ENCODE data around the gene ZNF444. TPM values are rescaled to one million over a fixed set of nuclear protein-coding genes. Genes with fewer than 3 reads are reported as not detected.

Gene ZNF444
- total and polyA plus RNA-seq, 2 donors (not counting 1 experiment from before 2014, with no cell fraction given) = 6.4 to 17.5 TPM

GRCh38 chr19:56126983-56127780, 13.9 kb upstream of the ZNF444 start:
- H3K27me3 ChIP-seq (ENCODE audit: control insufficient read depth, insufficient read depth, low read length) = no peaks in the 10 kb centered on the region
- TF ChIP-seq EZH2 (IDR thresholded peaks at IDR 0.05; ENCODE audit: low read length, missing control alignments) (no peak), CTCF (conservative IDR thresholded peaks at IDR 0.05 in 1 of 2, IDR thresholded peaks at IDR 0.05 in 1 of 2; ENCODE audit: low read depth in 1 of 2, low read length in 2 of 2) (no peak)
- H3K79me2 ChIP-seq (ENCODE audit: control insufficient read depth, insufficient read depth, low read length) = no peaks in the 10 kb centered on the region
- H3K4me1 ChIP-seq (ENCODE audit: control insufficient read depth, extremely low read depth, insufficient read depth, low read length) = no peaks in the 10 kb centered on the region
- H4K20me1 ChIP-seq (ENCODE audit: control insufficient read depth, extremely low read depth, insufficient read depth, low read length) = no peaks in the 10 kb centered on the region
- H3K4me3 ChIP-seq (replicated peaks in 1 of 4; ENCODE audit: control extremely low read depth in 1 of 4, insufficient read depth in 1 of 4, low read depth in 3 of 4, low read length in 4 of 4) = no peak overlapping the region
- no peak overlapping the region for H3K27ac ChIP-seq (ENCODE audit: insufficient read depth, low read length)
- no peak overlapping the region for H3K9ac ChIP-seq (ENCODE audit: insufficient read depth, low read length)
- H3K4me2 ChIP-seq (ENCODE audit: extremely low read depth, insufficient read depth, low read length) = no peak overlapping the region
- H3K36me3 ChIP-seq (ENCODE audit: control insufficient read depth, insufficient read depth, low read length) = no peaks in the 10 kb centered on the region
- H2AFZ ChIP-seq (ENCODE audit: low read length) = no peak overlapping the region
- H3K9me3 ChIP-seq (ENCODE audit: control insufficient read depth, insufficient read depth, low read depth, low read length) = no peaks in the 10 kb centered on the region
- DNase-seq (ENCODE audit: low read depth in 2 of 2) = no peak

- no peak overlapping the region for H3K4me3 ChIP-seq (replicated peaks in 1 of 4; ENCODE audit: control extremely low read depth in 1 of 4, insufficient read depth in 1 of 4, low read depth in 3 of 4, low read length in 4 of 4)
- DNase-seq (ENCODE audit: low read depth in 2 of 2) = no peak
- H4K20me1 ChIP-seq (ENCODE audit: control insufficient read depth, extremely low read depth, insufficient read depth, low read length) = no peaks in the 10 kb centered on the region
- H3K4me1 ChIP-seq (ENCODE audit: control insufficient read depth, extremely low read depth, insufficient read depth, low read length) = no peaks in the 10 kb centered on the region
- no peaks in the 10 kb centered on the region for H3K27me3 ChIP-seq (ENCODE audit: control insufficient read depth, insufficient read depth, low read length)
- H3K79me2 ChIP-seq (ENCODE audit: control insufficient read depth, insufficient read depth, low read length) = no peaks in the 10 kb centered on the region
- H3K36me3 ChIP-seq (ENCODE audit: control insufficient read depth, insufficient read depth, low read length) = no peaks in the 10 kb centered on the region
- H3K9ac ChIP-seq (ENCODE audit: insufficient read depth, low read length) = no peak overlapping the region
- no peaks in the 10 kb centered on the region for H3K9me3 ChIP-seq (ENCODE audit: control insufficient read depth, insufficient read depth, low read depth, low read length)
- TF ChIP-seq EZH2 (IDR thresholded peaks at IDR 0.05; ENCODE audit: low read length, missing control alignments) (no peak), CTCF (conservative IDR thresholded peaks at IDR 0.05 in 1 of 2, IDR thresholded peaks at IDR 0.05 in 1 of 2; ENCODE audit: low read depth in 1 of 2, low read length in 2 of 2) (no peak)
- H3K4me2 ChIP-seq (ENCODE audit: extremely low read depth, insufficient read depth, low read length) = no peak overlapping the region
- no peak overlapping the region for H3K27ac ChIP-seq (ENCODE audit: insufficient read depth, low read length)
- H2AFZ ChIP-seq (ENCODE audit: low read length) = no peak overlapping the region
Observed at GRCh38 chr19:56130006-56130405, 11.1 kb upstream of the ZNF444 start.

DNA sequence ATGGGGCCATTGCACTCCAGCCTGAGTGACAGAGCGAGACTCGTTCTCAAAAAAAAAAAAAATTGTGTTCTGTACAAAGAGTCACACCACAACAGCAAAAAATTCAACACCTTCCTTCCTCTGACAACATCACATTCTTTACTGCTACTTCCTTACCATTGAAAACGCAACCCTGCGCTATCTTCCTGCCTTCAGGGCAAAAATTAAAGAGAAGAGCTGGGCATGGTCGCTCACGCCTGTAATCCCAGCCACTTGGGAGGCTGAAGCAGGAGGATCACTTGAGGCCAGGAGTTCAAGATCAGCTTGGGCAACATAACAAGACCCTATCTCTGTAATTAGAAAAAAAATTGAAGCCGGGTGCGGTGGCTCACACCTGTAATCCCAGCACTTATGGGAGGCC, 9.4 kb upstream of the ZNF444 start:
- Histone ChIP-seq H4K20me1 (ENCODE audit: control insufficient read depth, extremely low read depth, insufficient read depth, low read length) (no peaks in the 10 kb centered on the region), H3K4me2 (ENCODE audit: extremely low read depth, insufficient read depth, low read length) (no peak overlapping the region), H3K9ac (ENCODE audit: insufficient read depth, low read length) (no peak overlapping the region), H3K4me1 (ENCODE audit: control insufficient read depth, extremely low read depth, insufficient read depth, low read length) (no peaks in the 10 kb centered on the region), H2AFZ (ENCODE audit: low read length) (no peak overlapping the region), H3K27ac (ENCODE audit: insufficient read depth, low read length) (no peak overlapping the region), H3K79me2 (ENCODE audit: control insufficient read depth, insufficient read depth, low read length) (no peaks in the 10 kb centered on the region), H3K9me3 (ENCODE audit: control insufficient read depth, insufficient read depth, low read depth, low read length) (no peaks in the 10 kb centered on the region), H3K27me3 (ENCODE audit: control insufficient read depth, insufficient read depth, low read length) (no peaks in the 10 kb centered on the region), H3K4me3 (replicated peaks in 1 of 4; ENCODE audit: control extremely low read depth in 1 of 4, insufficient read depth in 1 of 4, low read depth in 3 of 4, low read length in 4 of 4) (no peak overlapping the region), H3K36me3 (ENCODE audit: control insufficient read depth, insufficient read depth, low read length) (no peaks in the 10 kb centered on the region)
- TF ChIP-seq CTCF (conservative IDR thresholded peaks at IDR 0.05 in 1 of 2, IDR thresholded peaks at IDR 0.05 in 1 of 2; ENCODE audit: low read depth in 1 of 2, low read length in 2 of 2) (no peak), EZH2 (IDR thresholded peaks at IDR 0.05; ENCODE audit: low read length, missing control alignments) (no peak)
- no peak for DNase-seq (ENCODE audit: low read depth in 2 of 2)
